ENCODE results near the gene TMPRSS11D. TPM values are rescaled to one million over a fixed set of nuclear protein-coding genes. Genes with fewer than 3 reads are reported as not detected.

Gene TMPRSS11D
- total and polyA plus RNA-seq, 2 of the 13 experiments (the other 11 are each of a cell fraction or from before 2014, with no cell fraction given), result not detected

GRCh38 chr4:67873116-67873515, 10.7 kb downstream of the TMPRSS11D start:
- ATAC-seq (no peak), DNase-seq (ENCODE audit: low spot score) (no peak), FAIRE-seq (no peak)
- Histone ChIP-seq H3K9ac (ENCODE audit: insufficient read depth, low read depth, low read length) (no peak overlapping the region), H2AFZ (ENCODE audit: low read length) (no peak overlapping the region), H3K36me3 (replicated peaks in 1 of 2; ENCODE audit: control insufficient read depth in 1 of 2, insufficient read depth in 2 of 2, low read length in 2 of 2) (no peaks in the 10 kb centered on the region), H4K20me1 (ENCODE audit: insufficient read depth, low read length) (no peaks in the 10 kb centered on the region), H3K4me2 (ENCODE audit: low read depth, low read length) (no peak overlapping the region), H3K27ac (ENCODE audit: extremely low read length, insufficient read depth, low read length) (no peak overlapping the region), H3K27me3 (ENCODE audit: control insufficient read depth in 1 of 2, insufficient read depth in 2 of 2, low read length in 2 of 2) (no peaks in the 10 kb centered on the region; a peak in 1 of 5 replicates), H3K4me1 (ENCODE audit: insufficient read depth, low read length) (no peaks in the 10 kb centered on the region), H3K4me3 (replicated peaks in 1 of 3; ENCODE audit: insufficient read depth in 1 of 3, low read depth in 2 of 3, low read length in 3 of 3) (no peak overlapping the region), H3K9me3 (ENCODE audit: low read length) (no peaks in the 10 kb centered on the region), H3K79me2 (ENCODE audit: insufficient read depth, low read length) (no peaks in the 10 kb centered on the region)
- WGBS (ENCODE audit: low lambda C conversion rate), result 7% methylated on average over 1 of the region's 1 CpG
- intact Hi-C loops (cut with micrococcal nuclease; ENCODE audit: unreplicated experiment), result no loop called here
- POLR2A ChIA-PET, result no interaction called here
- in situ Hi-C loops (cut with HindIII; ENCODE audit: extremely low pct_ligation_motif_present, low pct_unique_long_range_greater_than_20kb), result no loop called here
- CTCF ChIA-PET (ENCODE audit: low intra/inter-chr PET ratio, low total read pairs), result interaction anchor here (1.1 to 1.7 kb wide), 2 partner anchors 37 to 303 kb away, joined by 5 to 9 read pairs; no protein-coding TSS in a partner anchor
- BruUV-seq (replicated peaks), result no TSS peak
- no peak for TF ChIP-seq BORCS8-MEF2B (CRISPR knock-in tag; IDR thresholded peaks at IDR 0.05)
- TF ChIP-seq SP140L (CRISPR knock-in tag; IDR thresholded peaks at IDR 0.05; ENCODE audit: borderline replicate concordance), result no peak
- TF ChIP-seq MAFK (conservative IDR thresholded peaks at IDR 0.05 in 1 of 2, IDR thresholded peaks at IDR 0.05 in 1 of 2; ENCODE audit: low read length in 2 of 2), result no peak
- TF ChIP-seq PCBP2 (optimal IDR thresholded peaks at IDR 0.05; ENCODE audit: low read depth, low read length, poor library complexity, severe bottlenecking), result no peak
- no peak for TF ChIP-seq JDP2 (CRISPR knock-in tag; IDR thresholded peaks at IDR 0.05; ENCODE audit: borderline replicate concordance)
- TF ChIP-seq DZIP1 (CRISPR knock-in tag; IDR thresholded peaks at IDR 0.05), result no peak
- TF ChIP-seq WIZ (CRISPR knock-in tag; IDR thresholded peaks at IDR 0.05), result no peak
- TF ChIP-seq ZNF576 (CRISPR knock-in tag; IDR thresholded peaks at IDR 0.05), result no peak
- TF ChIP-seq ZNF232 (CRISPR knock-in tag; IDR thresholded peaks at IDR 0.05; ENCODE audit: borderline replicate concordance), result no peak
- no peak for TF ChIP-seq KLF11 (CRISPR knock-in tag; IDR thresholded peaks at IDR 0.05)
- TF ChIP-seq KLF12 (CRISPR knock-in tag; IDR thresholded peaks at IDR 0.05; ENCODE audit: borderline replicate concordance), result no peak
- TF ChIP-seq FOXP4 (CRISPR knock-in tag; IDR thresholded peaks at IDR 0.05), result no peak
- TF ChIP-seq SKIL (CRISPR knock-in tag; IDR thresholded peaks at IDR 0.05; ENCODE audit: borderline replicate concordance), result no peak
- TF ChIP-seq HNRNPLL (IDR thresholded peaks at IDR 0.05; ENCODE audit: low read depth, low read length, poor library complexity, severe bottlenecking), result no peak
- TF ChIP-seq ZNF484 (CRISPR knock-in tag; IDR thresholded peaks at IDR 0.05; ENCODE audit: borderline replicate concordance, low read depth), result no peak
- no peak for TF ChIP-seq ZNF343 (CRISPR knock-in tag; IDR thresholded peaks at IDR 0.05)
- TF ChIP-seq FOXA3 (CRISPR knock-in tag; IDR thresholded peaks at IDR 0.05), result no peak
- no peak for TF ChIP-seq ZFP37 (CRISPR knock-in tag; IDR thresholded peaks at IDR 0.05; ENCODE audit: borderline replicate concordance)
